Stimulated activated CD8-positive, alpha-beta memory T cell treated with anti-CD3 and anti-CD28 coated beads, Interleukin-15, amount 100 ng/mL, for 4 hours (primary cell): Measurements from ENCODE around the gene HDHD3.
"Not testable (repeated sequence)": the region's sequence is repeated elsewhere in the genome, so short reads cannot be mapped to it uniquely, and the experiment has no call there.

ENCODE experiments used
- DNase-seq, 2 donors: peaks; one replicate each; pipeline ENCODE4 v3.0.0-alpha.2; 2020; ENCODE audit warnings: low read depth in 2 of 2

HDHD3 gene

GRCh38 chr9:113389451-113389850, 12.7 kb upstream of the HDHD3 start:
- DNase-seq: no peak

GRCh38 chr9:113388833-113389232, 12.0 kb upstream of the HDHD3 start:
- DNase-seq: no peak

GRCh38 chr9:113387560-113388230, 10.9 kb upstream of the HDHD3 start:
- no peak for DNase-seq

GRCh38 chr9:113386571-113387393, 10.0 kb upstream of the HDHD3 start:
- no peak for DNase-seq

GRCh38 chr9:113381909-113382411, 5.2 kb upstream of the HDHD3 start:
- DNase-seq: no peak

GRCh38 chr9:113381441-113381840, 4.7 kb upstream of the HDHD3 start:
- not testable (repeated sequence) for DNase-seq

GRCh38 chr9:113380869-113381378, 4.1 kb upstream of the HDHD3 start:
- no peak for DNase-seq

GRCh38 chr9:113379829-113380210, 3.0 kb upstream of the HDHD3 start:
- not testable (repeated sequence) for DNase-seq

GRCh38 chr9:113379094-113379828, 2.5 kb upstream of the HDHD3 start:
- DNase-seq: not testable (repeated sequence)

- no peak for DNase-seq
Observed at GRCh38 chr9:113375057-113376023, 1.4 kb downstream of the HDHD3 start.

- no peak for DNase-seq
Observed at GRCh38 chr9:113373676-113374392, 3.0 kb downstream of the HDHD3 start.

GRCh38 chr9:113373256-113373655, 3.5 kb downstream of the HDHD3 start:
- DNase-seq: no peak

GRCh38 chr9:113372059-113372458, 4.7 kb downstream of the HDHD3 start:
- no peak for DNase-seq

- DNase-seq: no peak
Observed at GRCh38 chr9:113370806-113371325, 5.9 kb downstream of the HDHD3 start.

- no peak for DNase-seq
Observed at GRCh38 chr9:113369855-113370140, 7.0 kb downstream of the HDHD3 start.

GRCh38 chr9:113368982-113369854, 7.6 kb downstream of the HDHD3 start:
- DNase-seq: no peak

GRCh38 chr9:113368348-113368981, 8.3 kb downstream of the HDHD3 start:
- DNase-seq: no peak

GRCh38 chr9:113365652-113366051, 11.1 kb downstream of the HDHD3 start:
- DNase-seq: not testable (repeated sequence)

- no peak for DNase-seq
Observed at GRCh38 chr9:113364951-113365350, 11.8 kb downstream of the HDHD3 start.
